Mesenteric fat pad (tissue), 1 donor: ENCODE measurements around the gene AOPEP. TPM values are rescaled to one million over a fixed set of nuclear protein-coding genes. Genes with fewer than 3 reads are reported as not detected.

Experiments used
- DNase-seq: peaks from one replicate; pipeline ENCODE4 v3.0.0-alpha.2; 2020; ENCODE audit warnings: low spot score
- total RNA-seq: library from RNA; stranded (reverse); fragmentation: NEBNext Ultra II Directional; extraction: Animal tissue kit (Norgen Biotek cat#: 25700); gene quantifications from one replicate; pipeline ENCODE4 v1.2.1, GENCODE V29; 2021
- donor health status: DM: yes; HTN: yes; CAD: no.

The AOPEP gene
- total RNA-seq, 1 donor from 2014 or later = 28.7 TPM

DNA sequence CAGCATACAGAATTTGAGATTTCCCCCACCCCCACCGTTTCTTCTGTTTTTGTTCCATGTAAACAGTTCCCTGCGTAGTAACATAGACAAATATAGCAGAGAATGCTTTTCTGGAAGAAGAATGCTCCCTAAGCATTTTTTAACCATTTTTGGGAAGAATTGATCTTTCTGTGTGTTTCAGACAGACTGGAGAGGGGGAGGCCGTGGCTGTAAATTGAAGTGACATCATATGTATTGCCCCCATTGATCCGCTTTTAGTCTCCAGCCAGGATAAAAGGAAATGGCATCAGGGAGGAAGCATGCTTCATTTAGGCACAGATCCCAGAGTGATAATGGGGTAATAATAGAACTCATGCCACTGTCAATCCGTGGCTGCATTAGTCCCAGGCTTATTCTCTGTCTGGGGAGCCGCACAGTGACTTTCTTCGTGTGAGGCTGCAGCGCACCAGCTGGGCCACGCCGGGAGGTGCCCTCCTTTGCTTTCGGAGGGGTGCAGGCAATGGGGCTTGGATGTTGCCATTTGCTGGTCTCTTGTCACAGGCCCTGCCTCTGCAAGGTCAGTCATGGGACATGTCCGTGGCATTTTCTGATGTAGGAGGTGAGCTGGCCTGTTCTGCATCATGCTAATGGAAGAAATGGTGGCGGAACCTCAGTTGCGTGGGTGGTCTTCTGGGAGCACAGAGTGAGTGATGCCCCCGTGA lies 329.5 kb downstream of the AOPEP start:
- DNase-seq = no peak

DNA sequence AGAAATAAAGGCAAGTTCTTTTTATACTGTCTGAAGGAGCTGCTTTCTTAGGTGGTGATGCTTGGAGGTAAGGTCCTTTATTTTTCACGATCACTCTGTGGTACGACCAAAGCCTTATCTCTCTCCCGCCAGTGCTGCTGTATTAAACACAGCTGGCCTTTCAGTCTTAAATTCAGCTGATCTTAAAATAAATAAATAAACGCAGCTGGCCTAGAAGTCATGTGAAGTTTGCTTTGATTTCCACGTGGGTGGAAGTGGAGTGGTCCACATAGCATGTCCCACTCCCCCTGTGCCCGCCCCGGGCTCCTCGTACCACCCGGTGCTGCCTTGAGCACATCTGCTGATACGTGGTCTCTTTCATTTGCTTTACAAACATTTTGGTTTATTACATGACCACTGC lies 330.6 kb downstream of the AOPEP start:
- DNase-seq = no peak

DNA sequence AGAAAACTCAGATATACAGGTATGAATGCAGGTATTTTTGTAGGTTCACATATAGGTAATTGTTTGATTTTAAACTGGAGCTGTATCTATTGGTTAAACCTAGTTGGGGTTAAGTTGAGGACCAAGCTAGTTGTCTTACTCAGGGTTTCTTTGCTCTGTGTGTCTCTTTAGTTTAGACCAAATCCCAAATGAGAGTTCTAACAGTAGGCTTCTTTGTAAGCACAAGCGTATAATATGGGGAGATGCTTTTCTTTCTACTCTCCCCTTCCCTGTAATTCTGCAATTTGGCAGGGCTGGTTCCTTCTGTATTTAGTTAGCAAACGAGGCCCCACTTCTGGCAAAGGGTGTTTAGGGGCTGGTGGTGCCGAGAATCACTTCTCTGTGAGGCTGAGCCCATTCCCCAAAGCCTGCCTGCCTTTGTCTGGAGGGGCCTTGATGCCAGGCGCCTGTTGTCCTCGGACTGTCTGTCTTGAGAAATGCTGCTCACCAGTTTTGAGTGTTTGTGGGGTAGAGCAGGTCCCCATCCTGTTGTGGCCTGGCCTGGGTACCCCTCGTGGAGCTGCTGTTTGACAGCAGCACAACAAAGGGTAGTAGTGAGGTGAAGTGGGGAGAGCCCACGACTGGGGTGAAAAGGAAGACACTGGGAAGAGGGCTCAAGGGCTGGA lies 331.8 kb downstream of the AOPEP start:
- no peak for DNase-seq

DNA sequence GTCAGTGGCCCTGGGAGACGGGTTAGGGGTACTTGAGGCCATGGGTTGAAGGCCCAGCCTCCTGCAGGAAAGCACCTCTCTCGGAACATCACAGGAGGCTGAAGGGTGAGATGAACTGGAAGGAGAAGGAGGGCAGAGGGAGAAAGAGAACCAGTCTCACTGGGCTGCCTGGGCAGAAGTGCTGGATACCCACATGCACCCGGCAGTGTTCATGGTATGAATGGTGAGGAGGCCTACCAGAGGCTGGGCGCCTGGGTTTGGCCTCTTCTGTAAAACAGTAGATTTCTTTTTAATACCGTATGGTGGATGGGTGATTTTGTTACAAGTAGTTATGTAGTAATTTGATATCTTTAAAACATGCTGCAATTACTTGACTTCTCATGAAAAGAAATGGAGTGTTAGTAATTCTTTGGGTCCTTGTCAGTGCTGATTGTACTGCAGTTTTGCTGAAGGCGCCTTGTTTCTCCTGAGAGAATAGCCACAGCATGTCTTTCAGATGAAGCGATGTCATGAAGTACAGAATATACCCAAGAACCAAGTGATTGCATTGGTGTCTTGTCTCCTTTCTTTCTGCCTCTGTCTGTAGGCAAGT lies 332.4 kb downstream of the AOPEP start:
- no peak for DNase-seq

DNA sequence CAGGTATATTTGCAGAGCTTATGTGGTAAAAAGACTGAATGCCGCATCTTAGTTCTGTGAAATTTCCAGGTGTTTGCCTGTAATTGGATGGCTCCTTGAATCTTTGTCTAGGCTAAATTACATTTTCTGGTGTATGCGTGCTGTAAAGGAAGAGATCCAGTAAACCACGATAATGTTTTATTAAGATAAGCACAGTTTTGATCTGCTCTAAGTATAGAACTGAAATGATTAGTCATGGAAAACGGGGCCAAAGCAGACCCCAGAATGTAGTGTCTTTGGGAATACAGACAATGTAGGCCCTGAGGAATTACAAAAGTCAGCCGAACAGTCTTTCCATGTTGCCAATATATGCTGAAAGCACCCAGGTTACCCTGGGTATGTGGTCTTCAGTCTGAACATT lies 333.7 kb downstream of the AOPEP start:
- DNase-seq = no peak

DNA sequence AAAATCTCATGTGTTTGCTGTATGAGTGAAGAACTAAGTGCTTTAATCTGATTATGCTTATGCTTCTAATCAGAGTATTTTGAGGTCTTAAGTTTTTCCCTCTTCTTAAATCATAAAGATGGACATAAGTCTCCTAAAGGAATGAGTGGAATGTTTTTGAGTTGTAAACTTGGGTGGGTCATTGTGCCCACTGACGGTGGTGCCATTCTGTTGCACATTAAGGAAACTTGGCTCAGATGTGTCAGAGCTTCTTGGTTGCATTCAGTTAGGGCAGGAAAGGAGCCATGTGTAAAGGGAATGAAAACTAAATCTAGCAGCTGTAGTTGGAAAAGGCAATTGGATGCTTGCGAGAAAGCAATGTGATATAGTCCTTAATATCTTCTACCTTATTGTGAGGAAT lies 334.4 kb downstream of the AOPEP start:
- DNase-seq = no peak

DNA sequence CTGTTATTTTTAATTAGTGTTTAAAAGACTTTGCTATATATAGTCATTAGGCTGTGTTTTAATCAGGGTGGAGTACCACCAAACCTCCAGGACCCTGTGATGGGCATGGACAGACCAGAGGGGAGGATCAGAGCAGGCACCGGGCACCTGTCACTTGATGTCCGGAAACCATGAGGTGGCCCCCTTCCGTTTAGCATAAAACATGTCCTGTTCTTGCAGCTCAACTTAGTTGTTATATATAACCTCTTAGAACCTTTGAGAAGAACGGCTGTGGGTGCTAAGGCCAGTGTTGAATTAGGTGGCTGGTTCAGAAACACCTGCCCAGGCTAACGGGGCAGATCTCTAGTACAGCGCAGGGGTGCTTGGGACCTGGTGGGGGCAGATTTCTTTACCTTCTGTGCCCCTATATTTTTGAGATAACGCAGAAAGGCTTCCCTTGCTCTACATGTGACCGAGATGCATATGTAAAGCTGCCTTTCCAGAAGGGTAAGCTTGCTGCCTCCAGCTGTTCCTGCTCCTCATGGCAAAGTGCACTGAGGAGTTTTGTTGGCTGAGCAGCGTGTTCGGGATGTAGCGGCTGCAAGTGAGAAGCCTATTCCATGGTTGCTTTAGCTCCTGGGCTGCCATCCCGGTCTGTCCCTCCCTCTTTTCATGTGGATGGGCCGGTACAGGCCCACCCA lies 335.6 kb downstream of the AOPEP start:
- DNase-seq = no peak

DNA sequence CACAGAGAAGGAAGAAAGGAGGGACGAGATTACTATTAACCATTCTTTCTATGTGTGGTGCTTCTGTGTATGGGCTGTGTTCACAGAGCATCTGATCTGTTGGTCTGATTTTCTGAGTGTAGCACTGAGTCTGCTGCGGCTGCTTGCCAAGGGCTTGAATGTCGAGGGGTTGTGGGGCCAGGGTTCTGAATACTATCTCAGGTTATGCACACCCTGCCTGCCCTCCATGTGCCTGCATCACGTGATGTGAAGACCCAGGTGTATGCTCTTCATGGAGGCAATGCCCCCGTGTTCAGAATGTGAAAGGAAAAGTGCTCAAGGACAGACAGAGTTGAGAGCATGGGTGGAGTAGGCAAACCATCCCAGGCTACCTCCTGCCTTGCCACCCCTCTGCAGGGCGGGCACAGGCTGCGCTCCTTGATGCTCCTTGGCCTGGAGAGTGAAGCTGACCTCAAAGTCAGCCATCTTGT lies 336.1 kb downstream of the AOPEP start:
- no peak for DNase-seq

DNA sequence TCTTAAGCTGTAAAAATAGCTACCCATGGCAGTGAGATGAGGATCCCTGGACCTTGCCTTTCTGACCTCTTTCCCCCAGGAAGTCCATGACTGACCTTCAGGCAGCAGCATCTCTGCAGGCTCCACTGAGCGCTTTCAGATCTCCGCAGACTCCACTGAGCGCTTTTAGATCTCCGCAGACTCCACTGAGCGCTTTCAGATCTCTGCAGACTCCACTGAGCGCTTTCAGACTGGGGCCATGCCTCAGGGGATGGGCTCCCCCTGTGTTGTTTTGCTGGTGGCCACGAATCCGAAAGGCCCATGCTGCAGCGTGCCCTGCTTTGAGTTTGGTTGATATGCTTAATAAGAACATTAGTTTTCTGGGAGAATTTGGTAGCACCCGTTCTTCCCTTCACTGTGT lies 336.8 kb downstream of the AOPEP start:
- no peak for DNase-seq

DNA sequence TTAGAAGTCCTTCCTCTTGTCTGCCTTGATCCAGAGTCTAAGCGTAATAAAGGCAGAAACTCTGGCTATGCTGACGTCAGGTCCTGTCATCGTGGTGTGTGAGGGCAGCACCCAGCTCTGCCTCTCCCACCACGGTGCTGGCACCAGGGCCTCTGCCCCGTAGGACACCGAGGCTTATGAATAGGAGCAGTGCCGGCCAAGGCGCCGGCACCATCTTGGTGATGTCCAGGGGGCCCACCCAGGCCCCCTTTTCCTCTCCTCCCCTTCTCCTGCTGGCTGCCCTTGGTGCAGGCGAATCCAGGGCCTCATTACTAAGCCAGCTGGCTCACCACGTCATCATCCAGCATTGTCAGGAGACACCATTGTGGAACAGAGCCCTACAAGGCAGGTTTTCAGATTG lies 338.7 kb downstream of the AOPEP start:
- no peak for DNase-seq

DNA sequence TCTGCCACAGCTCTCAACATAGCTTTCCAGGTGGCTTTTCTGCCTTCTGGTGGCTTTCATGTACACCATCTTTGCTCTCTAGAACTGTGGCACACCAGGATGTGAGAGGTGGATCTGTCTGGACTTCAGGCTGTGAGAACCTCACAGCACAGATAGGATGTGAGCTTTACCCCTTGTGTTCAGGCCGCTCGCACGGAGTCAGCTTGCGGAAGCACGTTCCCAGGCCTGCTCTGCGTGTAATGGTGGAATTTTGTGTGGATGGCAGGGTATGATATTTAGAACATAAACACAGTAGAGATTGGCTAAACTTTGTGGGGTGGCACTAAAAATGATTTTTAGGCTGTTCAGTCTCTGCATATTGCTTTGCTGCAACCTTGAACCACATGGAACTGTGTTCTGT lies 340.6 kb downstream of the AOPEP start:
- DNase-seq = no peak

DNA sequence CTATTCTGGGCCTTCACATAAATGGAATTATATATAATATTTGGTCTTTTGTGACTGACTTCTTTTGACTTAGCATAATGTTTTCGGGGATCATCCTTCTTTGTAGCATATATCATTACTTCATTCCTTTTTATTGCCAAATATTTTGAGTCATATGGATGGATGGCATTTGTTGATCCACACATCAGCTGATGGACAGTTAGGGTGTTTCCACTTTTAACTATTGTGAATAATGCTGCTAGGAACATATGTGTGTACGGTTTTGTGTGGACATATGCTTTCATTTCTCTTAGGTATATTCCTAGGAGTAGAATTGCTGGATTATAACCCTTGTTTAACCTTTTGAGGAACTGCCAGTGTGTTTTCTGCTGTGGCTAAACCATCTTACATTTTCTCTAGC lies 341.4 kb downstream of the AOPEP start:
- no peak for DNase-seq

DNA sequence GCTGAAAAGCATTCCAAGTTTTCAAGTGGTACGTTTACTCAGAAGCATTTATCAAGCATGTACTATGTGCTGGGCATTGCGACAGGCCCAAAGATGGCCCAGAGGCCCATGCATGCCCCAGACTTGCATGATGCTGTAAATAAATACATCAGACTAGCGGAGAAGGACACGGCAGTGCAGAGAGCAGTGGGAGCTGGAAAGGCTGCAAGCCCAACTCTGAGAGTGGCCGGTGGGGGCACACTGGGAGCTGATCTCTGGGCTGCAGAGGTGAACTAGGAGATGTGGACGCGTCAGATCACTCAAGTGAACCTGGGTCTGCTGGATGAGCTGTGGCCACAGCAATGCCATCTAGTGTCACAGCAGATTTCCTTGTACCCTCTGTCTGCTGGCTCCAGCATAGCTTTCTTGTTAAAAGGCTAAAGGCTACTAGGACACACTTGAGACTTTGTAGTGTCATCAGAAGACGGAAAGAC lies 344.1 kb downstream of the AOPEP start:
- DNase-seq = no peak

DNA sequence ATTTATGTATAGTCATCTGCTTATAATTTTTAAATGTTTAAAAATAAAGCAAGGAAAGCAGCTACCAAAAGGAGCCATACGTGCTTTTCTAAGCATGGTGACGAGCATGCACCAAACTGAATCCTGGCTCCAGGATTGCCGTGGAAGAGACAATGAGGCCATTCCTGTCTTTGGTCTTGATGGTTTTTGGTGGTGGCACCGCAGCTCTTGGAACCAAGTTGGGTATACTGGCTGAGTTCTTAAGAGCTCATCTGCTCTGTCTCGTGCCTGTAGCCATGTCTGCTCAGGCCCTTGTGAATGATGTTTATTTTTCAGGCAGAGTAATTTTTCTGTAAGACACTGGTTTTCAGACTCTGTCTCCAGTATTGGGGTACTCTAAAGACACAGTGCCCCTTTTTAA lies 345.0 kb downstream of the AOPEP start:
- DNase-seq = no peak

DNA sequence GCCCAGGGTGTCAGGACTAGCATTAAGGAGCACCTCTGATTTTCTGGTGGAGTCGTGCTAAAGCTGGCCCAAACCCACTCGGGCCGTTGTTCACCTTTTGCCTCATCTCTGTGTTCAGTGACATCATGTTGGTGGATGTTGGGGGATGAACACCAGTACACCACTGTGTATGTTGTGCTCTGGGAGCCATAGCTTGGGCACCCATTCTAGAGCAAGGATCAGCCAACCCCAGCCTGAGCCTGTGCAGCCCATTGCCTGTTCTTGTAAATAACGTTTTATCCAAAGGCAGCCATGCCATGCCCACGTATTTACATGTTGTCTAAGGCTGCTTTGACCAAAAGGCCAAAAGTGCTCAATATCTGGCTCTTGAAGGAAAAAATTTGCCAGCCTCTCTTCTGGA lies 345.4 kb downstream of the AOPEP start:
- DNase-seq = no peak

DNA sequence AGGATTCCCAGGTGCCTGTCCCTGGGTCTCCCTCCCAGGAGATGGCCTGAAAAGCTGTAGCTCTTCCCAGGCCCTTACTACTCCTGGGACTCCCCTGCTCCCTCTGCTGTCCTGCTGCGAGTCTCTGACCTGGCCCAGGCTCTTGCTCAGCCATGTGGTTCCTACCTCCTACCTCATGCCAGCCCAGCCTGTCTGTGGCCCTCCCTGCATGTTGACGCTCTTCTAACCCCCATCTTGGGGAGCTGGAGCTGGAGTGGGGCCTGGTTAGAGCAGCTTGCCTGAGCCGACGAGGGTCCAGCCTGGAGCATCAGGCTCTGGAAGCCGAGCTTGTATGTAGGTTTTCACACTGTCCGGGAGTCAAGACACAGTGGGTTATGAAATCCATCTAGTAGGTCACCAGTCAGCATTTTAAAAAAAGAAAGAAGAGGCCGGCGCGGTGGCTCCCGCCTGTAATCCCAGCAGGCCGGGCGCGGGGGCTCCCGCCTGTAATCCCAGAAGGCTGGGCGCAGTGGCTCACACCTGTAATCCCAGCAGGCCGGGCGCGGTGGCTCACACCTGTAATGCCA lies 346.6 kb downstream of the AOPEP start:
- DNase-seq = no peak

DNA sequence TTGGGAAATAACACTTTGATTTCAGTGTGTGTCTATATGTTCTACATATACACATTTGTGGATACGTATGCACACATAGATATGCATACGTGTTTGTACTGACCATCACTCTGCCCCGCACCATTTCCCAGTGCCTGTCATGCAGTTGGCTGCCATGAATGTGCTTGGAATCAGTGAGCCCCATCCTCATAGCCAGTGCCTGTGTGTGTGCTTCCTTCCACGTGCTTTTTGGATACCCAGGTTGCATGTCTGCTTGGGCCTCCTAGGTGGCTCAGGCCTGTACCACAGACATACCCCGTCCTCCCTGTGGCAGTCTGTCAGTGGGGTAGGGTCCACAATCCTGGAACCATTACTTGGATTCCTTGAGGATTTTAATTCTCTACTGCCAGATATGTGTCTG lies 347.4 kb downstream of the AOPEP start:
- DNase-seq = peak; percentile 43

DNA sequence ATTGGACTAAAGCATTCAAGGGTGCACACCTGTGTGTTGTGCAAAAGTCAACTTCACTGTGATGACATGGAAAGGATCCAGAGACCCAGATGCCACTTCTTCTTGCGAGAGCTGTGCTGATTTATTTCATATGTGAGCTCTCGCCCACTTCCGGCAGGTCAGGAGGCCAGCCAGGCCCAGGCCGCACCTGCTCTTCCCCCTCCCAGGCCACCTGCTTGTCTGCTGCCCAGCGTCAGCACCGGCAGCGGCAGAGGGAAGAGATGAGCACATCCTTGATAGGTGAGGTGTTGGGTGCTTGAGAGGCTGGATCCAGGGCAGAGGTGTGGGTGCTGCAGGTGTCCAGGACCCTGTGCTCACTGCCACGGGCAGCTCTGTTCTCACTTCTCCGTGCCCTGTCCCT lies 348.1 kb downstream of the AOPEP start:
- peak; percentile 77 for DNase-seq

DNA sequence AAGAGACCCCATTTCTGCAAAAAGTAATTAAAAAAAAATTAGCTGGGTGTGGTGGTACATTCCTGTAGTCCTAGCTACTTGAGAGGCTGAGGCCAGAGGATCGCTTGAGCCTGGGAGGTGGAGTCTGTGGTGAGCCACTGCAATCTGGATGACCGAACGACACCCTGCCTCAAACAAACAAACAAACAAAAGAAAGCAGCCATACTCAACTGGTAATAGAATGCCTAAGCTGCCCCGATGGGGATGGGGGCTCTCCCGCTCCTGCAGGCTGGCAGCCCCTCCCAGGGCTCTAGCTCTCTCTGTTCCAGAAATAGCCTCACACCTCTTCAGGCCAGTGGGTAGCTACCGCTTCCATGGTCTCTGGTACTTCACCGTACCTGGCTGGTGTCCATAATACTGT lies 349.2 kb downstream of the AOPEP start:
- DNase-seq = peak; percentile 62

DNA sequence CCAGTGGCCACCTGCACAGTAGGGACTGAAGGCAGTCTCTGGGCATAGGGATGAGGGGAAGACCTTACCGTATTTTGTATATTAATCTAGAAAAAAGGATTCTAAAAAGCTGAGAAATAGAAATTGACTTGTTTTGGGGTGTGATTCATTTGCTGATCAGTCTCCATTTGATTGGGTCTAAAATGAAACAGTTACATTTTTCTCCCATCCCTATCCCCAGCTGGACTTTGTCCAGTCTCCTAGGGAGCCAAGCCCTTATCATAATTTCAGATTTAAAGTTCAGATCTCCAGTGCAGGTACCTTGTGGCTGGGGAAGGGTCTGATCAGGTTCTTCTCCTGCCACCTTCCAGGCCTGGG lies 350.2 kb downstream of the AOPEP start:
- DNase-seq = no peak

DNA sequence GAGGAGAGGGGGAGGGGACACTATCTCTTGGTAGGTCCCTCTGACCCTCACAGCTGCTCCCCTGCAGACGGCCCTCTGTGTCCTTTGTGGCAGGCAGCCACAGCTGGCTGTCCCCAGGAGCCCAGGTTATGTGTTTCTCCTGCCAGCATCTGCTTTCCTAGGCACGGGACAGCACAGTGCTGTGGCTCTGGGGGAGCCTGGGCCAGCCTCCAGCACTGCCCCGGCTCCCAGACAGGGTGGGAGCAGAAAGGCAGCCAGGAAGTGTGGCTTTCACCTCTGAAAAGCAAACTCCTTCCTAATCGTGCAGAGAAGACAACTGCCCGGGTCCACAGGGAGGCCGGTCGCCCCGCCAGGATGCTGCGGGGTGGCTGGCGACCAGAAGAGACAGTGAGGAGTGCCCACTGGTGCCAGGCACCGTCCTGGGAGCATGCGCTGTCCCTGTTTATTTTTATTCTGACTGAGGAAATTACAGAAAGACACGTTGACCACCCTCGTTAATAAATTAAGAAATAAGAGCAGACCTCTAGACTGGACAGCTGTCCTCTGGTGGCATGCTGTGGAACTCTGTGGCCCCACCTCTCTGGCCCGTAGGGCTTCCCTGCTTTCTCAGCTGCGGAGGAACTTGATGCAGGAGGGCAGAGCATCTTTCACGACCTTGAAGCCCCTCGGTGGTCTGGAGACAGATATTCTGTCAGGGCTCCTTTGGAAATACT lies 350.7 kb downstream of the AOPEP start:
- DNase-seq = peak; percentile 80
